ENCODE data around the gene HDAC9.
A peak's percentile ranks its signal among the peaks of the same experiment; 100 is the strongest.

The HDAC9 gene

GRCh38 chr7:18597754-18598153 is 102.2 kb downstream of the HDAC9 start:
- DNase-seq: no peak

DNA sequence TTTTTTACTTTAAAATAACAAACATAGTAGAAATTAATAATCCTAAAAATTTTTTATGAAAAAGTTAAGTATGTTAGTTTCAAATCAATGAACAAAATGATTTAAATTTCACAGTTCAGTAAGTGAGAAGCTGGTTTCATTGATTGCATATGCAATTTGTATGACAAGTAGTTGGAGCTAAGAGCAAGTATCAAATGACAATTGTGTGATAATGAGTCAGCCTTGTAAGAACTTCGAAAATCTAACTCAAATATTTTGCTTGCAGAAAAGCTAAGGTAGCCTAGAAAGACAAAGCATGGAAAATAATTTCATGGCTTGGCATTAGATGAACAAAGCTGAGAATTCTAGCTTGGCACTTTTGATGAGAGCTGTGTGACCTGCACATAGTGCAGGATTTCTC is 111.5 kb downstream of the HDAC9 start:
- no peak for DNase-seq

DNA sequence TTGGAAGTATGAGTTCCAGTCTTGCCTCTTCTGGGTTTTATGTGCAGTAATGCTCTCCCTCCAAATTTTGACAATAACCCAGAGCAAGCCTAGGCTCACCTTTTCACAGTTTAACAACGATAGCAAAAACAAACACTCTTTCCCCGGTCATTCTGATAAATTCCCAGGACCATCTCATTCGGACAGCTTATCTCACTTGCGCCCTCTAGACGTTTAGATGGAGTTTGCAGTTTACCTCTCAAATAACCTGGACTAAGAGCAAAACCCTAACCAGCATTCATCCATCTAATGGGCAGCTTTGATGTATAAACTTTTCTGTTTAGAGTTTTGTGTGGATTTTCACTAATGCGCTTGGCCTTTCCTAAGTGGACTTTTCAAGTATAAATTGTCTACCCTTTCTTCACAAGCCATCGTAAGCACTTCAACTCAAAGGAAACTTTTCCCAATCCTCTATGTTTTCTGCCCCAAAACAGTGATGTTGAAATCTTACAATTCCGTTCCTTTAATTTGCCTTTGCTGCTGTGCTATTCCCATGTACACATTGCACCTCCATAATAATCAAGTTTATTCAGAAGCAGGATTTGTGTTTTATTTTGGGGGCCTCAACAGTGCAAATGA is 114.9 kb downstream of the HDAC9 start:
- DNase-seq: peak; percentile 2

DNA sequence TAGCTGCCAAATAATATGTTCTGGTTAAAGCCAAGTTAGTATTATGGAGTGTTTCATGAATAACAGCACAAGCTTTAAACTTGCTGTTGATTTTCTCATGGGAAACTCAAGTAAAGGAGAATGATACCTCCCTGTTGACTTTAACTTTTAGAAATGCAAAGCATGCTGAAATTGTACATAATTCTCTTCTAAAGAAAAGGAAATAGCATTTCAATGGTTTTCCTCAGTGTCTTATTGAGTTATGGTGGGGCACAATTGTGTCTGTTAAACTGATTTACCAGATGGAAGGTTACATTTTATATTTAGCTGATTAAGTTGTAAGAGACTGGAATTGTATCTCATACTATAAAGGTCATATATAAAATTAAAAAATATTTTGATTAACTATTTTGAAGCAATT is 119.3 kb downstream of the HDAC9 start:
- no peak for DNase-seq

GRCh38 chr7:18619311-18619710 is 123.8 kb downstream of the HDAC9 start:
- no peak for DNase-seq

DNA sequence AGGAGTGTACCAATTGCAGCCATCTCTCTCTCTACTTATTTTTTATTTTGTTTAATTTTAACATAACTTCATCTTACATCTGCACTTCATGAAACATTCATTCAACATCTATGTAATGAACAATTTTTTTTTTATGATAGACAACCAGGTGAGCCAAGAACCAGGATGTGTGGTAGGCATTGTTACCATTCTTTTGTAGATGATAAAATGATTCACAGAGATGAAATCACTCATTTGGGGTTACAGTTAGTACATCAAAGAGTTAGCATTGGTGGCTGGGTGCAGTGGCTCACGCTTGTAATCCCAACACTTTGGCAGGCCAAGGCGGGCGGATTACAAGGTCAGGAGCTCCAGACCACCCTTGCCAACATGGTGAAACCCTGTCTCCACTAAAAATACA is 127.8 kb downstream of the HDAC9 start:
- no peak for DNase-seq

GRCh38 chr7:18624459-18624858 is 128.9 kb downstream of the HDAC9 start:
- DNase-seq: no peak

DNA sequence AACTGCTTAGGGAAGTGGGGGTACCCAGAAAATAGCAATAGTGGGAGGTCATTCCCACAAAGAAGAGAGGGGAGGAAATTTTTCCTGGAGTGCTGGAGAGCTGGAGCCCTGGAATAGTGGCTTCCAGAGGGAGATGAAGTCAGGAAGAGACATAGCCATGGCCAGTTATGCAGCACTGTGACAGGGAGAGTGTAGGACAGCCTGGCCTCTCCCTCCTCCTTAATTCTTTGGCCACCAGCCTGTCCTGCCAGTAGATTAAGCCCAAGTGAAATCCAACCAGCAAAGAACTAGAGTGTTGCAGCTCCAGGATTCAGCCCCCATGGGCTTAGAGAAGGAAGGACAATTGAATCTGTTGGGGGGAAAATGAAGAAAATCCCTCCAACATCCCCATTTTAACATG is 130.5 kb downstream of the HDAC9 start:
- DNase-seq: no peak

- no peak for DNase-seq
These were observed 131.2 kb downstream of the HDAC9 start for GRCh38 chr7:18626717-18627116.

GRCh38 chr7:18637516-18637915 is 142.0 kb downstream of the HDAC9 start:
- no peak for DNase-seq

DNA sequence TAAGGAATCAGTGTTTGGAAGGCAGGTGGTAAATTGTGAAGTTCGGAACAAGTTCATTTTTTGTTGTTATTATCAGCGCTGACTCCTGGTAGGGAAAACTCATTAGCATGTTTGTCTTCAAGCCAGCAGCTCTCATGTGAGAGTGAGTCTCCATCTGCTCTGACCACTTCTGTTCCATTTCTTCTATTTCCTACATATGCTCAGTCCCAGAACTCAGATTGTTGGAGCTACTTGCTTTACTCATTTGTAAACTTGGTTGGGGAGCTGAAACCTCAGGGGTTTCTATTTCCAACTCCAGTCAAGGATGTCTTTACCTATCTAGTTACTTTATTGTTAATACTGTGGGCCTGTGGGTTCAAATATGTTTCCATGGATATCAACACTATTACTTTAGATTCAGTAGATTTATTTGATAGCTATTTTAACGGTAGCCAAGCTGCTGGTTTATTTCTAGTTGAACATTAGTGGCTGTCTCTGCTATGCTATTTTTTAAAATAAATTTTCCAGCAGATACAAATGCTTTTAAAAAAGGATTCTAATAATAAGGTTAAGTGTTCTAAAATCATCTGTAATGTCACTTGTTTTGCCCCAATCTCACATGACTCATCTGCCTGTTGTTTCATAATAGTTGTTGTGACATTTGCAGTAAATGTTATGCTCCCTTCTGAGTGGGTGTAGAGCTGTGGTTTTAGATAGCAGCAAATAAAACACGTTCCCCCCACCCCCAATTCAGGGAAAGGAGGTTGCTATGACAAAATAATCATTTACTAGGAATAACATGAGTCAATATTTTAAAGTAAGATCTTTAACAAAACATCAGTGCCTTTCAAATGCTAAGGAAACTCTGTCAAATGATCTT is 143.3 kb downstream of the HDAC9 start:
- DNase-seq: peak; percentile 64

GRCh38 chr7:18639711-18640110 is 144.2 kb downstream of the HDAC9 start:
- no peak for DNase-seq

GRCh38 chr7:18644981-18645380 is 149.4 kb downstream of the HDAC9 start:
- DNase-seq: no peak

DNA sequence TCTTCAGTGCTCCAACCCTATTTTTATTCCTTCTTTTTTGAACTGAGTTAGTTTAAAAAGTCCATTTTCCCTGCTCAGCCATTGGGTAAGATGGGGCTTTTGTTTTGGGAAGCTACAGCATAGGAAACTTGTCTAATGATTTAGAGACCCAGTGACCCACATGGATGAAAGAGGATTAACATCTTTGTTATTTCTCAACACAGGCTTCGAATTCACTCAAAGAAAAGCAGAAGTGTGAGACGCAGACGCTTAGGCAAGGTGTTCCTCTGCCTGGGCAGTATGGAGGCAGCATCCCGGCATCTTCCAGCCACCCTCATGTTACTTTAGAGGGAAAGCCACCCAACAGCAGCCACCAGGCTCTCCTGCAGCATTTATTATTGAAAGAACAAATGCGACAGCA is 152.0 kb downstream of the HDAC9 start:
- DNase-seq: no peak

GRCh38 chr7:18648849-18649758 is 153.6 kb downstream of the HDAC9 start:
- DNase-seq: peak; percentile 40

DNA sequence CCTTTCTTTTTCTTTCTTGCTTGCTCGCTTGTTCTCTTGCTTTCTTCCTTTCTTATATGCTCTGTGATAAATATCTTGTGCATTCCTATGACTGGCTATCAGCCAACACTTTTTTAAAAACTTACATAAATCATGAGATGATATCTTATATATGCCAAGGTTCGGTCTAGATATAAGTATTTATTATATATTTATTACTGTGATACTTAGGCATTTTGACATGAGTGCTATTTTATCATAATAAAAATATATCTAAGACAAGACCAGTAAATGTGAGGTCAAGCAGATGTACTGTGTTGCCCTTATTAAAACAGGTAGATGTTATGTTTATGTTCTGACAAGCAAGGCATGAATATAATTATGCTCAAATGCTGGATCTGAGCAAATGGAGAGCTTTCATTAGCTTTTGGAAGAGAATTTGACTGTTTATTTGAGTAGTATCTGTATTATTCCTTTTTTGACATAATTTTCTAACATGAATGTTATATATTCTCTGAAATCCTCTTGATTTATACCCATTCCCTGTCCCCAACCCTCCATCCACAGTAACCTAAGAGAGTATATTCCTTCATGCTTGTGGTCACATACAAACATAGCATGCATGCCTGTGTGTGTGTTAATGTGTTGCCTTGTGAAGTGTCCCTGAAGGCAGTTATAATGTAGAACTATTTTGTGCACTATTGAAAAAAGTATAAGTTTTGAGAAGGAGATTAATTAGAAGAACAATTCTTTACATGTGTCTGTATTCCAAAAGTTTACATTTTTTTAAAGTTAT is 158.0 kb downstream of the HDAC9 start:
- no peak for DNase-seq

DNA sequence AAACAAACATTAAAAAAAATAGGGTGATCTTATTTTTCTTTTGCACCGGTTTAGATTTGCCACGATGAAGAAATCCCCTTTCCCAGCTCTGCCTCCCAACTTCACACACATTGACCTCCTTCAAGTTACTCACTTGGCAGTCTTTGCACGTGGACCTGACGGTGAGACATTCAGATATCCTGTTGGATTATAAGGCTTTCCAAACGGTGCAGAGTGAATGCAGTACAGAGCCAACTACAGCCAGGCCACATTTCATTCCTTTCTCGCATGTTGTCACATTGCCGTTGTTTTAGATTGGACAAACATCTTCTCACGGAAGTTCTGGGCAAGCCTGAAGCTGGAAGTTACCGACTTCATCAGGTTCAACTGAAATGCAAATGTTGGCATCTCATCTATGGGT is 159.2 kb downstream of the HDAC9 start:
- no peak for DNase-seq

- DNase-seq: no peak
These were observed 160.0 kb downstream of the HDAC9 start for GRCh38 chr7:18655506-18655905.

GRCh38 chr7:18655912-18656311 is 160.4 kb downstream of the HDAC9 start:
- no peak for DNase-seq

GRCh38 chr7:18656362-18656761 is 160.8 kb downstream of the HDAC9 start:
- DNase-seq: no peak

DNA sequence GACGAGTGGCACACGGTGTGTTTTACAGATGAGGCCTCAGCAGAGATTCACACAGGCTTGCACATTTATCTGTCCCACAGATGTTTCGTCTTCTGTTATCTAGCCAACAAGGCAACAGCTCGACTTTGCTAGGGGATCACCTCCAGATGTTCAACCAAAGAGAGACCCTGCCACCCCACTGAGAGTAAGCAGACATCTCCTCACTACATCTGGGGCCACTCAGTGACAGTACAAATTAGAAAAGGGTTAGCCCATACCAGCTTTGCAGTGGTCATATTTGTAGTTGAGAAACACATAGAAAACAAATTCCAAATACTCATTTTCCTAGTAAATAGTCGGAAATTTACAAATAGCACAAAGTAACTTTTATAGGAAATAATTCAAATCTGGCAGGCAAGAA is 164.2 kb downstream of the HDAC9 start:
- no peak for DNase-seq

GRCh38 chr7:18663321-18663720 is 167.8 kb downstream of the HDAC9 start:
- DNase-seq: no peak

Measured in activated CD4-positive, alpha-beta T cell treated with anti-CD3 and anti-CD28 coated beads, Interleukin-2, amount 50 U/mL, for 16 hours (primary cell).